ENCODE results near the gene TBATA.

Gene TBATA

DNA sequence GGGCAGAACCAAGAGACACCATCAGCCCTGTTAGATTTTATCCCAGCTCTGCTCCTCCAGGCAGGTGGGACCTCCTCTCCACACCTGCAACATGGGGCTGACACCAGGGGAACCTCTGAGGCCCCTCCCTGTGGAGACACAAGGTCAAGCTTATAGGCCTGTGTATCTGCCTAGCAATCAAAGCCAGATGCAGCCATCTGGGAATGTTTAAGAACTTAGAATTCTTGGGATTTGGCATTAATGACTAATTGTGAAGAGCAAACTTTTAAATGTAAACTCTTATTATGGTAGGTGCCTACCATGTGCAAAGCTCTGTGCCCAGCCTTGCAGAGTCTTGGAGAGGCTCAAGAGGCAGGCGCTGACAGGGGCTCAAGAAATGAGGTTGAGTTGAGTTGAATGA lies 52.1 kb downstream of the TBATA start:
- intact Hi-C loops (cut with DNase I): no loop called here
- no peak for DNase-seq

- intact Hi-C loops (cut with DNase I): no loop called here
- no peak for DNase-seq
Measured at GRCh38 chr10:70732569-70732968, 52.6 kb downstream of the TBATA start.

DNA sequence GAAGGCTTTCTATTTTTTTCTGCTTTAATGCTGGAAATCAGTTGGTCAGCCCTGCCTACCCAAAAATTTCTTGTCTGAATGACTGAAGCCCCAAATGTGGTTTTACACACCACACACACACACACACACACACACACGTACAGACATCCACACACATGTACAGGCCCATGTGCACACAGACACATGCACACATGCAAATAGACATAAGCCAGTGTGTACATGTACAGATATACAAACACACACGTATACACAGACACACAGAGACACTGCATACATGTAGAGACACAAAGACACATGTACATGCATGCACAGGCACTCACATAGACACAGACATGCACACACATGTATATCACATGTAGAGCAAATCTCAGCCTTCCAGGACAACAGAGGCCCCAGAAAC lies 54.2 kb downstream of the TBATA start:
- intact Hi-C loops (cut with DNase I): no loop called here
- DNase-seq: no peak

GRCh38 chr10:70729763-70730357 lies 55.3 kb downstream of the TBATA start:
- intact Hi-C loops (cut with DNase I): no loop called here
- peak in 31 of 42 donors; percentile 7 to 64 (median 39) for DNase-seq

- intact Hi-C loops (cut with DNase I): no loop called here
- DNase-seq: no peak
Measured at GRCh38 chr10:70728328-70728727, 56.8 kb downstream of the TBATA start.

GRCh38 chr10:70726909-70727495 lies 58.2 kb downstream of the TBATA start:
- peak; percentile 53 to 89 (median 76) for DNase-seq
- intact Hi-C loops (cut with DNase I): no loop called here

- intact Hi-C loops (cut with DNase I): no loop called here
Measured at GRCh38 chr10:70723771-70724170, 61.4 kb downstream of the TBATA start.

DNA sequence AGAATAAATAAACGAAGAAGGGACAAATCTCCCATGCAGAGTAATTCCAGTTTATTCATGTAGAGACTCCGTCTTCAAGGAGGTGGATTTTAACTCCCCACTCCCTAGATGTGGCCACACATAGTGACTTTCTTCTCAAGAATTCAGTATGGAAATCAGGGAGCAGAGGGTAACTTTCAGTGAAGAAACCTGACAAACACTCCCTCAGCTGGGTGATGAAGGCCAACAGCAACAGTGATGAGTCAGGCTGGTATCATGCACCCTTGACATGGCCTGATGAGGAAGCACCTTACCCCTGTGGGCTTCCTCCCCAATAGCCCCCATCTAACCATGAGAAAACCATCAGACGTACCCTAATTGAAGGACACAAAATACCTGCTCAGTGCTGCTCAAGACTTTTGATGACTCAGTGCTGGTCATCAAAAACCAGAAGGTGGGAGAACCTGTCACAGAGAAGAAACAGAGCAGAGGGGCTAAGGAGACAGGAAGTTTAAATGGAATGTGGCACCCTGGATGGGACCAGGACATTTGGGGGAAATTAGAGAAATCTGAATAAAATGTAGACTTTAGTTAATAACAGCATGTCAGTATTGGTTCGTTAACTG lies 62.3 kb downstream of the TBATA start:
- intact Hi-C loops (cut with DNase I): no loop called here
- DNase-seq: no peak

More at GRCh38 chr10:70723771-70724170, 61.4 kb downstream of the TBATA start:
- DNase-seq: no peak
